Measurements from ENCODE around the gene ACAD10. TPM values are rescaled to one million over a fixed set of nuclear protein-coding genes. Genes with fewer than 3 reads are reported as not detected.
"Not testable (repeated sequence)": the region's sequence is repeated elsewhere in the genome, so short reads cannot be mapped to it uniquely, and the experiment has no call there.

Gene ACAD10
- polyA plus RNA-seq, 6 donors from 2014 or later = 10.0 to 19.4 (median 12.3) TPM

GRCh38 chr12:111699962-111700361, 14.1 kb downstream of the ACAD10 start:
- H3K9me3 Mint-ChIP-seq = no peaks in the 10 kb centered on the region
- ATAC-seq (ENCODE audit: low read depth in 2 of 2) (no peak), DNase-seq (no peak)
- no peaks in the 10 kb centered on the region for H3K27me3 Mint-ChIP-seq
- H3K4me1 Mint-ChIP-seq = no peaks in the 10 kb centered on the region
- peaks cover 10 to 14% of the 10 kb centered on the region in 2 donors for H3K36me3 Mint-ChIP-seq
- no peak overlapping the region for H3K27ac Mint-ChIP-seq
- H3K4me3 Mint-ChIP-seq = no peak overlapping the region

GRCh38 chr12:111705672-111706071, 19.8 kb downstream of the ACAD10 start:
- ATAC-seq (ENCODE audit: low read depth in 2 of 2) (no peak), DNase-seq (no peak)
- Mint-ChIP-seq H3K27ac (peak overlapping the region in 3 of 6 donors; percentile 15 to 54 (median 22)), H3K9me3 (no peaks in the 10 kb centered on the region), H3K4me3 (no peak overlapping the region), H3K36me3 (peaks cover 14 to 21% of the 10 kb centered on the region in 2 donors), H3K27me3 (no peaks in the 10 kb centered on the region), H3K4me1 (no peaks in the 10 kb centered on the region)

GRCh38 chr12:111706145-111706544, 20.3 kb downstream of the ACAD10 start:
- Mint-ChIP-seq H3K36me3 (peaks cover 14 to 21% of the 10 kb centered on the region in 2 donors), H3K4me1 (no peaks in the 10 kb centered on the region), H3K27ac (no peak overlapping the region), H3K9me3 (no peaks in the 10 kb centered on the region), H3K4me3 (no peak overlapping the region), H3K27me3 (no peaks in the 10 kb centered on the region)
- ATAC-seq (ENCODE audit: low read depth in 2 of 2) (no peak), DNase-seq (no peak)

GRCh38 chr12:111715279-111715678, 29.4 kb downstream of the ACAD10 start:
- Mint-ChIP-seq H3K4me3 (no peak overlapping the region), H3K36me3 (peaks cover 2 to 11% of the 10 kb centered on the region in 2 donors), H3K9me3 (no peaks in the 10 kb centered on the region), H3K4me1 (no peaks in the 10 kb centered on the region), H3K27ac (no peak overlapping the region), H3K27me3 (no peaks in the 10 kb centered on the region)
- no peak for DNase-seq
- no peak for ATAC-seq (ENCODE audit: low read depth in 2 of 2)

GRCh38 chr12:111719316-111719715, 33.5 kb downstream of the ACAD10 start:
- peaks cover 7 to 11% of the 10 kb centered on the region in 2 donors for H3K36me3 Mint-ChIP-seq

GRCh38 chr12:111720457-111720856, 34.6 kb downstream of the ACAD10 start:
- no peak for ATAC-seq (ENCODE audit: low read depth in 2 of 2)
- DNase-seq = no peak
- peaks cover 7 to 11% of the 10 kb centered on the region in 2 donors for H3K36me3 Mint-ChIP-seq
- no peaks in the 10 kb centered on the region for H3K9me3 Mint-ChIP-seq
- no peaks in the 10 kb centered on the region for H3K27me3 Mint-ChIP-seq
- H3K27ac Mint-ChIP-seq = no peak overlapping the region
- H3K4me3 Mint-ChIP-seq = no peak overlapping the region
- H3K4me1 Mint-ChIP-seq = no peaks in the 10 kb centered on the region

More at GRCh38 chr12:111719316-111719715, 33.5 kb downstream of the ACAD10 start:
- H3K4me1 Mint-ChIP-seq; DNase-seq; H3K27ac Mint-ChIP-seq; H3K9me3 Mint-ChIP-seq; ATAC-seq (ENCODE audit: low read depth in 2 of 2); H3K27me3 Mint-ChIP-seq: not testable (repeated sequence)
- peak overlapping the region in 1 of 8 donors; percentile 29 for H3K4me3 Mint-ChIP-seq

GRCh38 chr12:111723646-111724360, 38.0 kb downstream of the ACAD10 start:
- not testable (repeated sequence) for DNase-seq; H3K27me3 Mint-ChIP-seq; H3K4me1 Mint-ChIP-seq; H3K9me3 Mint-ChIP-seq; H3K4me3 Mint-ChIP-seq; ATAC-seq (ENCODE audit: low read depth in 2 of 2)
- Mint-ChIP-seq H3K36me3 (peaks cover 7 to 20% of the 10 kb centered on the region in 2 donors), H3K27ac (peak overlapping the region in 1 of 6 donors; percentile 61)

GRCh38 chr12:111728795-111729194, 42.9 kb downstream of the ACAD10 start:
- no peaks in the 10 kb centered on the region for H3K9me3 Mint-ChIP-seq
- no peaks in the 10 kb centered on the region for H3K4me1 Mint-ChIP-seq
- H3K27ac Mint-ChIP-seq = no peak overlapping the region
- H3K36me3 Mint-ChIP-seq = peaks cover 0 to 16% of the 10 kb centered on the region in 2 donors
- H3K4me3 Mint-ChIP-seq = no peak overlapping the region
- no peak for DNase-seq
- no peak for ATAC-seq (ENCODE audit: low read depth in 2 of 2)
- H3K27me3 Mint-ChIP-seq = no peaks in the 10 kb centered on the region

- Mint-ChIP-seq H3K27ac (peak overlapping the region in 2 of 6 donors; percentile 60 to 87), H3K4me3 (no peak overlapping the region), H3K36me3 (peaks cover 0 to 16% of the 10 kb centered on the region in 2 donors), H3K9me3 (no peaks in the 10 kb centered on the region), H3K27me3 (no peaks in the 10 kb centered on the region), H3K4me1 (no peaks in the 10 kb centered on the region)
- peak in 1 of 2 donors; percentile 41 for ATAC-seq (ENCODE audit: low read depth in 2 of 2)
- DNase-seq = no peak
These were observed 44.6 kb downstream of the ACAD10 start for GRCh38 chr12:111730420-111730819.

- H3K4me1 Mint-ChIP-seq = no peaks in the 10 kb centered on the region
- no peak for ATAC-seq (ENCODE audit: low read depth in 2 of 2)
- H3K27me3 Mint-ChIP-seq = no peaks in the 10 kb centered on the region
- H3K9me3 Mint-ChIP-seq = no peaks in the 10 kb centered on the region
- no peak overlapping the region for H3K27ac Mint-ChIP-seq
- H3K4me3 Mint-ChIP-seq = no peak overlapping the region
- no peak for DNase-seq
- H3K36me3 Mint-ChIP-seq = peaks cover 6 to 16% of the 10 kb centered on the region in 2 donors
These were observed 46.9 kb downstream of the ACAD10 start for GRCh38 chr12:111732786-111733185.

GRCh38 chr12:111733340-111733915, 47.6 kb downstream of the ACAD10 start:
- ATAC-seq (ENCODE audit: low read depth in 2 of 2) (no peak), DNase-seq (no peak)
- Mint-ChIP-seq H3K4me1 (no peaks in the 10 kb centered on the region), H3K4me3 (no peak overlapping the region), H3K27ac (no peak overlapping the region), H3K9me3 (no peaks in the 10 kb centered on the region), H3K36me3 (peaks cover 7 to 11% of the 10 kb centered on the region in 2 donors), H3K27me3 (no peaks in the 10 kb centered on the region)

- not testable (repeated sequence) for H3K36me3 Mint-ChIP-seq; H3K4me3 Mint-ChIP-seq; H3K9me3 Mint-ChIP-seq; DNase-seq; H3K4me1 Mint-ChIP-seq; H3K27ac Mint-ChIP-seq; ATAC-seq (ENCODE audit: low read depth in 2 of 2); H3K27me3 Mint-ChIP-seq
These were observed 53.7 kb downstream of the ACAD10 start for GRCh38 chr12:111739524-111739923.

GRCh38 chr12:111741235-111741812, 55.5 kb downstream of the ACAD10 start:
- Mint-ChIP-seq H3K4me1 (no peaks in the 10 kb centered on the region), H3K27me3 (no peaks in the 10 kb centered on the region), H3K9me3 (no peaks in the 10 kb centered on the region), H3K27ac (peak overlapping the region in 3 of 6 donors; percentile 21 to 86 (median 24)), H3K4me3 (no peak overlapping the region), H3K36me3 (peaks cover 10 to 14% of the 10 kb centered on the region in 2 donors)
- DNase-seq = no peak
- ATAC-seq (ENCODE audit: low read depth in 2 of 2) = no peak

GRCh38 chr12:111745211-111745610, 59.4 kb downstream of the ACAD10 start:
- Mint-ChIP-seq H3K9me3 (no peaks in the 10 kb centered on the region), H3K36me3 (peaks cover 10 to 16% of the 10 kb centered on the region in 2 donors), H3K4me1 (no peaks in the 10 kb centered on the region), H3K27ac (peak overlapping the region in 1 of 6 donors; percentile 74), H3K27me3 (no peaks in the 10 kb centered on the region), H3K4me3 (no peak overlapping the region)
- no peak for ATAC-seq (ENCODE audit: low read depth in 2 of 2)
- DNase-seq = no peak
